Fibroblast of mammary gland (primary cell): ENCODE measurements around the gene FOXL1.

Experiments used
- DNase-seq: peaks from one replicate; pipeline ENCODE4 v3.0.0-alpha.2; 2010; ENCODE audit warnings: low read depth
- H3K4me3 ChIP-seq: 2 replicates; pipeline ENCODE4 v1.5.1; 2011; ENCODE audit warnings: low read depth, mild to moderate bottlenecking, low read length, moderate library complexity; ENCODE audit not compliant: control insufficient read depth
- CTCF ChIP-seq: conservative IDR thresholded peaks from 2 replicates; pipeline ENCODE4 v1.5.1; 2011; ENCODE audit warnings: low read depth, low read length, inconsistent platforms; ENCODE audit not compliant: control insufficient read depth, insufficient read depth

The FOXL1 gene

GRCh38 chr16:86630471-86630870 lies 52.1 kb downstream of the FOXL1 start:
- no peak for TF ChIP-seq CTCF
- DNase-seq = peak; percentile 48
- H3K4me3 ChIP-seq = no peak overlapping the region

- H3K4me3 ChIP-seq = no peak overlapping the region
- DNase-seq = peak; percentile 70
- no peak for TF ChIP-seq CTCF
Measured at GRCh38 chr16:86631444-86631843, 53.1 kb downstream of the FOXL1 start.
